ENCODE data around the gene RMND1. TPM values are rescaled to one million over a fixed set of nuclear protein-coding genes. Genes with fewer than 3 reads are reported as not detected.
"Not testable (repeated sequence)": the region's sequence is repeated elsewhere in the genome, so short reads cannot be mapped to it uniquely, and the experiment has no call there.

The RMND1 gene
- total and polyA plus RNA-seq, 3 experiments from 2014 or later = 10.4 to 25.6 (median 24.5) TPM

DNA sequence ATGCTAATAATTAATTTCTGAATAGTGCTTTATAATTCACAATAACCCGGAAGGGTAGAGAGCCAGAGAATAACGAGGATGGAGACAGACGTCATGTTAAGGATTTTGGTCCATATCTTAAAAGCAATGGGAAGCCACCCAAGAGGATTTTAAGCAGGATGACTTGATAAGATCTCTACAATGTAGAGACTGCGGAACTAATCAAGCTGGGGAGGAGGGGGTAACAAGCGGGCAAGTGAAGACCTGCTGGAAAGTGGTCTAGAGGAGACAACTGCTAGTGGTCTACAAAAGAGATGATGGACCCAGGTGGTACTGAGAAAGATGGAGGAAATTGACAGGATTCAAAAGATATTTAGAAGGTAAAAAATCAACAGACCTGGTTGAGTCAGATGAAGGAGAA is 67.8 kb downstream of the RMND1 start:
- Histone ChIP-seq H3K4me1 (ENCODE audit: insufficient read depth, low read length) (peaks cover 81% of the 10 kb centered on the region), H3K4me3 (ENCODE audit: low read length) (no peak overlapping the region), H3K27me3 (ENCODE audit: insufficient read depth, low read length, poor library complexity, severe bottlenecking) (no peaks in the 10 kb centered on the region), H3K27ac (ENCODE audit: low read depth, low read length) (no peak overlapping the region), H3K36me3 (ENCODE audit: insufficient read depth, low read length) (peaks cover 6% of the 10 kb centered on the region), H3K9me3 (ENCODE audit: low read length) (no peaks in the 10 kb centered on the region)
- Mint-ChIP-seq H3K27me3 (no peaks in the 10 kb centered on the region), H3K4me3 (peak overlapping the region in 4 of 7 donors; percentile 1 to 59 (median 16)), H3K27ac (peak overlapping the region; percentile 59 to 88 (median 76)), H3K36me3 (peaks cover 0 to 19% (median 4%) of the 10 kb centered on the region in 3 donors), H3K9me3 (no peaks in the 10 kb centered on the region), H3K4me1 (peaks cover 57 to 79% (median 78%) of the 10 kb centered on the region in 3 donors)
- ChIA-PET CTCF (no interaction called here), POLR2A (no interaction called here)
- DNase-seq = no peak

DNA sequence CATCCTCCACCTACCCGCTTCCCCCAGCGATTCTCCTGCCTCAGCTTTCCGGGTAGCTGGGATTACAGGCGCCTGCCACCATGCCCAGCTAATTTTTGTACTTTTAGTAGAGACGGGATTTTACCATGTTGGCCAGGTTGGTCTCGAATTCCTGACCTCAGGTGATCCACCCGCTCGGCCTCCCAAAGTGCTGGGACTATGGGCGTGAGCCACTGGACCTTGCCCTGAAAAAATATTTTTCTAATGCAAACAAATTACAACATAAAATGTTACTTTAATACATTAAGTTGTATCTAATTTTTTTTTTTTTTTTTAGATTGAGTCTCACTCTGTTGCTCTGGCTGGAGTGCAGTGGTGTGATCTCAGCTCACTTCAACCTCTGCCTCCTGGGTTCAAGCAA is 69.3 kb downstream of the RMND1 start:
- not testable (repeated sequence) for H3K36me3 ChIP-seq (ENCODE audit: insufficient read depth, low read length); DNase-seq; H3K9me3 Mint-ChIP-seq; H3K9me3 ChIP-seq (ENCODE audit: low read length); H3K4me3 ChIP-seq (ENCODE audit: low read length); H3K27me3 Mint-ChIP-seq; H3K27ac Mint-ChIP-seq; H3K27ac ChIP-seq (ENCODE audit: low read depth, low read length); H3K27me3 ChIP-seq (ENCODE audit: insufficient read depth, low read length, poor library complexity, severe bottlenecking)
- peaks cover 62 to 78% (median 78%) of the 10 kb centered on the region in 3 donors for H3K4me1 Mint-ChIP-seq
- ChIA-PET CTCF (interaction anchor here (1.0 to 1.6 kb wide), 3 partner anchors 9 to 69 kb away, joined by 3 to 4 read pairs (median 3); partner anchors contain the start of gene RMND1), POLR2A (interaction anchor here (0.6 to 1.5 kb wide), 3 partner anchors 8 to 803 kb away, joined by 3 to 4 read pairs (median 3); no protein-coding TSS in a partner anchor)
- peaks cover 0 to 16% (median 4%) of the 10 kb centered on the region in 3 donors for H3K36me3 Mint-ChIP-seq
- peak overlapping the region in 1 of 7 donors; percentile 19 for H3K4me3 Mint-ChIP-seq
- H3K4me1 ChIP-seq (ENCODE audit: insufficient read depth, low read length) = peaks cover 77% of the 10 kb centered on the region

- H3K36me3 Mint-ChIP-seq = peaks cover 0 to 14% (median 4%) of the 10 kb centered on the region in 3 donors
- Histone ChIP-seq H3K36me3 (ENCODE audit: insufficient read depth, low read length) (peaks cover 6% of the 10 kb centered on the region), H3K9me3 (ENCODE audit: low read length) (no peaks in the 10 kb centered on the region), H3K27me3 (ENCODE audit: insufficient read depth, low read length, poor library complexity, severe bottlenecking) (no peaks in the 10 kb centered on the region), H3K27ac (ENCODE audit: low read depth, low read length) (no peak overlapping the region), H3K4me3 (ENCODE audit: low read length) (no peak overlapping the region), H3K4me1 (ENCODE audit: insufficient read depth, low read length) (peaks cover 72% of the 10 kb centered on the region)
- H3K9me3 Mint-ChIP-seq = no peaks in the 10 kb centered on the region
- DNase-seq = no peak
- no peaks in the 10 kb centered on the region for H3K27me3 Mint-ChIP-seq
- H3K4me3 Mint-ChIP-seq = peak overlapping the region in 5 of 7 donors; percentile 32 to 88 (median 83)
- POLR2A ChIA-PET = interaction anchor here (0.6 to 1.5 kb wide), 2 partner anchors 9 to 804 kb away, joined by 3 to 4 read pairs; no protein-coding TSS in a partner anchor
- CTCF ChIA-PET = no interaction called here
- H3K4me1 Mint-ChIP-seq = peaks cover 62 to 75% (median 75%) of the 10 kb centered on the region in 3 donors
- H3K27ac Mint-ChIP-seq = peak overlapping the region; percentile 33 to 98 (median 82)
Observed at GRCh38 chr6:151381722-151382121, 70.2 kb downstream of the RMND1 start.

DNA sequence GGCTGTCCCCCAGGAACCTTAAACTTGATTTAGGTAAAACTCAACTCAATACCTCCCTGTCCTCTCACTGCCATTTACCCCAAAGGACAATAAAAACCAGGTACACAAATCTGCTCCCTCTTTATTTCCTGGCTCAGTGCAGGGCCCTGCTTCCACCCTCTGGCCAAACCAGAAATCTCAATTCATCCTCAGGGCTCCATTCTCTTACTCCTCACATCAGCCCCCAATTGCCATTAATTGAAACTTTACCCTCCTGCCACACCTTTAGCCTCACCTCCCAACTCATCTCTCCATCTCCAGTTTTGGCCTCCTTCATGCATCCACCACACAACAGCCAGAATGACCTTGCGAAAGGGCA is 71.1 kb downstream of the RMND1 start:
- Mint-ChIP-seq H3K9me3 (no peaks in the 10 kb centered on the region), H3K27ac (peak overlapping the region; percentile 95 to 99 (median 97))

GRCh38 chr6:151379933-151380847 is 71.7 kb downstream of the RMND1 start:
- Histone ChIP-seq H3K27me3 (ENCODE audit: insufficient read depth, low read length, poor library complexity, severe bottlenecking) (no peaks in the 10 kb centered on the region), H3K27ac (ENCODE audit: low read depth, low read length) (peak overlapping the region; percentile 66), H3K4me3 (ENCODE audit: low read length) (peak overlapping the region; percentile 58), H3K36me3 (ENCODE audit: insufficient read depth, low read length) (peaks cover 6% of the 10 kb centered on the region), H3K4me1 (ENCODE audit: insufficient read depth, low read length) (peaks cover 74% of the 10 kb centered on the region), H3K9me3 (ENCODE audit: low read length) (no peaks in the 10 kb centered on the region)
- Mint-ChIP-seq H3K27me3 (no peaks in the 10 kb centered on the region), H3K9me3 (no peaks in the 10 kb centered on the region), H3K36me3 (peaks cover 0 to 14% (median 4%) of the 10 kb centered on the region in 3 donors), H3K4me3 (peak overlapping the region; percentile 83 to 91 (median 88)), H3K27ac (peak overlapping the region; percentile 95 to 99 (median 97)), H3K4me1 (peaks cover 66 to 79% (median 79%) of the 10 kb centered on the region in 3 donors)
- DNase-seq = peak in 2 of 5 donors; percentile 36 to 47
- ChIA-PET CTCF (no interaction called here), POLR2A (interaction anchor here (0.8 kb wide), 1 partner anchor 10 kb away, joined by 4 read pairs; no protein-coding TSS in a partner anchor)

More for the DNA sequence above, 71.1 kb downstream of the RMND1 start:
- H3K27me3 ChIP-seq (ENCODE audit: insufficient read depth, low read length, poor library complexity, severe bottlenecking) = no peaks in the 10 kb centered on the region
- peaks cover 75% of the 10 kb centered on the region for H3K4me1 ChIP-seq (ENCODE audit: insufficient read depth, low read length)
- POLR2A ChIA-PET = interaction anchor here (0.8 to 1.5 kb wide), 2 partner anchors 9 to 10 kb away, joined by 4 read pairs; no protein-coding TSS in a partner anchor
- CTCF ChIA-PET = no interaction called here
- no peak for DNase-seq
- H3K4me3 ChIP-seq (ENCODE audit: low read length) = peak overlapping the region; percentile 58
- no peaks in the 10 kb centered on the region for H3K27me3 Mint-ChIP-seq
- peaks cover 6% of the 10 kb centered on the region for H3K36me3 ChIP-seq (ENCODE audit: insufficient read depth, low read length)
- peaks cover 68 to 79% (median 78%) of the 10 kb centered on the region in 3 donors for H3K4me1 Mint-ChIP-seq
- peak overlapping the region; percentile 83 to 91 (median 88) for H3K4me3 Mint-ChIP-seq
- peaks cover 0 to 14% (median 4%) of the 10 kb centered on the region in 3 donors for H3K36me3 Mint-ChIP-seq
- no peaks in the 10 kb centered on the region for H3K9me3 ChIP-seq (ENCODE audit: low read length)
- peak overlapping the region; percentile 66 for H3K27ac ChIP-seq (ENCODE audit: low read depth, low read length)

- Mint-ChIP-seq H3K9me3 (peaks cover 0 to 2% (median 0%) of the 10 kb centered on the region in 5 donors), H3K27ac (peak overlapping the region in 5 of 8 donors; percentile 27 to 81 (median 49)), H3K4me1 (peaks cover 78 to 92% (median 91%) of the 10 kb centered on the region in 3 donors), H3K27me3 (no peaks in the 10 kb centered on the region), H3K4me3 (peak overlapping the region in 4 of 7 donors; percentile 8 to 64 (median 29)), H3K36me3 (peaks cover 3 to 15% (median 6%) of the 10 kb centered on the region in 3 donors)
- DNase-seq = no peak
- CTCF ChIA-PET = interaction anchor here (0.7 to 1.8 kb wide), 4 partner anchors 8 to 43 kb away, joined by 3 to 5 read pairs (median 4); no protein-coding TSS in a partner anchor
- H3K4me1 ChIP-seq (ENCODE audit: insufficient read depth, low read length) = peaks cover 82% of the 10 kb centered on the region
- no peaks in the 10 kb centered on the region for H3K36me3 ChIP-seq (ENCODE audit: insufficient read depth, low read length)
- no peaks in the 10 kb centered on the region for H3K27me3 ChIP-seq (ENCODE audit: insufficient read depth, low read length, poor library complexity, severe bottlenecking)
- no peaks in the 10 kb centered on the region for H3K9me3 ChIP-seq (ENCODE audit: low read length)
- POLR2A ChIA-PET = interaction anchor here (0.7 to 2.5 kb wide), 2 partner anchors 12 to 13 kb away, joined by 9 to 11 read pairs; no protein-coding TSS in a partner anchor
- no peak overlapping the region for H3K27ac ChIP-seq (ENCODE audit: low read depth, low read length)
- H3K4me3 ChIP-seq (ENCODE audit: low read length) = no peak overlapping the region
Observed at GRCh38 chr6:151377095-151377494, 74.8 kb downstream of the RMND1 start.

DNA sequence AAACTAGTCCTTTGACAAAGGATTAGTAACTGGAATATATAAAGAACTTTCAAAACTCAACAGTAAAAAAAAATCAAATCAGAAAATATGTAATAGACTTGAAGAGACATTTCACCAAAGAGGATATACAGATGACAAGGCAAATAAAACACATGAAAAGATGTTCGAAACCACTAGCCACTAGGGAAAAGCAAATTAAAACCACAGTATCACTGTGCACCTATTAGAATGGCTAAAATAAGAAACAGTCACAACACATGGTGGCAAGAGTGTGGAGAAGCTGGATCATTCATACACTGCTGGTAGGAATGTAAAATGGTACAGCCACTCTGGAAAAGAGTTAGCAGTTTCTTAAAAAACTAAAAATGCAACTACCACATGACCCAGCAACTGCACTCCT is 75.5 kb downstream of the RMND1 start:
- Histone ChIP-seq H3K4me3 (ENCODE audit: low read length) (no peak overlapping the region), H3K27me3 (ENCODE audit: insufficient read depth, low read length, poor library complexity, severe bottlenecking) (no peaks in the 10 kb centered on the region), H3K4me1 (ENCODE audit: insufficient read depth, low read length) (peaks cover 84% of the 10 kb centered on the region), H3K36me3 (ENCODE audit: insufficient read depth, low read length) (peaks cover 4% of the 10 kb centered on the region), H3K27ac (ENCODE audit: low read depth, low read length) (no peak overlapping the region), H3K9me3 (ENCODE audit: low read length) (no peaks in the 10 kb centered on the region)
- peak overlapping the region; percentile 1 to 91 (median 82) for H3K27ac Mint-ChIP-seq
- no peaks in the 10 kb centered on the region for H3K27me3 Mint-ChIP-seq
- H3K4me1 Mint-ChIP-seq = peaks cover 81 to 94% (median 94%) of the 10 kb centered on the region in 3 donors
- peaks cover 5 to 19% (median 6%) of the 10 kb centered on the region in 3 donors for H3K36me3 Mint-ChIP-seq
- DNase-seq = no peak
- peak overlapping the region; percentile 8 to 76 (median 53) for H3K4me3 Mint-ChIP-seq
- ChIA-PET POLR2A (interaction anchor here (4.9 kb wide), 1 partner anchor 14 kb away, joined by 54 read pairs; no protein-coding TSS in a partner anchor), CTCF (interaction anchor here (1.2 to 3.8 kb wide), 4 partner anchors 8 to 14 kb away, joined by 3 to 14 read pairs (median 4); no protein-coding TSS in a partner anchor)
- peaks cover 0 to 2% (median 0%) of the 10 kb centered on the region in 5 donors for H3K9me3 Mint-ChIP-seq

Data from CD8-positive, alpha-beta memory T cell (primary cell).